ENCODE results near the gene KLHL17.
"Not testable (repeated sequence)": the region's sequence is repeated elsewhere in the genome, so short reads cannot be mapped to it uniquely, and the experiment has no call there.

The KLHL17 gene

DNA sequence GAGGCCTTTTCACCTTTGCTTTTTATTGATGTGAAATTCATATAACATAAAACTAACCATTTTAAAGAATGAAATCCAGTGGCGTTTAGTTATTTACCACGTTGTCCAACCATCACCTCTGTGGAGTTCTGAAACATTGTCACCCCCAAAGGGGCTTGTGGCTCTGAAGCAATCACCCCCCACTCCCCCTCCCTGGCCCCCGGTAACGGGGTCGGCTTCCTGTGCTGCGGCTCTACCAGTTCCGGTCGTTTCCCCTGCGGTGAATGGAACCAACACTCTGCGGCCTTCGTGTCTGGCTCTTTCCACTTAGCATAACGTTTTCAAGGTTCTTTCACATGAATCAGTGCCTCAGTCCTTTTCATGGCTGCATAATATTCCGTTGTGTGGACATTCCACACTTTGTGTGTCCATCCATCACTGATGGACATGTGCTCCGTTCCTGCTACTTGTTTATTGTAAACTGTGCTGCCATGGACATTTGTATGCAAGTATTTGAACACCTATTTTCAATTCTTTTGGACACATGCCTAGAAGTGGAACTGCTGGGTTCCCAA, 51.1 kb downstream of the KLHL17 start:
- Histone ChIP-seq H4K20me1 (ENCODE audit: insufficient read depth) (no peaks in the 10 kb centered on the region), H3K79me2 (ENCODE audit: insufficient read depth, low read depth) (no peaks in the 10 kb centered on the region), H3K4me2 (no peak overlapping the region), H3K9ac (no peak overlapping the region), H3K36me3 (ENCODE audit: insufficient read depth) (no peaks in the 10 kb centered on the region), H3K27me3 (ENCODE audit: insufficient read depth, low read depth) (peaks cover 50% of the 10 kb centered on the region), H2AFZ (ENCODE audit: low read depth) (no peak overlapping the region), H3K27ac (no peak overlapping the region), H3K4me3 (IDR thresholded peaks at IDR 0.05; ENCODE audit: insufficient read depth, low read depth, low read length) (no peak overlapping the region), H3K4me1 (ENCODE audit: low read depth, poor library complexity, severe bottlenecking) (peaks cover 16% of the 10 kb centered on the region)
- TF ChIP-seq, protein P1, sequence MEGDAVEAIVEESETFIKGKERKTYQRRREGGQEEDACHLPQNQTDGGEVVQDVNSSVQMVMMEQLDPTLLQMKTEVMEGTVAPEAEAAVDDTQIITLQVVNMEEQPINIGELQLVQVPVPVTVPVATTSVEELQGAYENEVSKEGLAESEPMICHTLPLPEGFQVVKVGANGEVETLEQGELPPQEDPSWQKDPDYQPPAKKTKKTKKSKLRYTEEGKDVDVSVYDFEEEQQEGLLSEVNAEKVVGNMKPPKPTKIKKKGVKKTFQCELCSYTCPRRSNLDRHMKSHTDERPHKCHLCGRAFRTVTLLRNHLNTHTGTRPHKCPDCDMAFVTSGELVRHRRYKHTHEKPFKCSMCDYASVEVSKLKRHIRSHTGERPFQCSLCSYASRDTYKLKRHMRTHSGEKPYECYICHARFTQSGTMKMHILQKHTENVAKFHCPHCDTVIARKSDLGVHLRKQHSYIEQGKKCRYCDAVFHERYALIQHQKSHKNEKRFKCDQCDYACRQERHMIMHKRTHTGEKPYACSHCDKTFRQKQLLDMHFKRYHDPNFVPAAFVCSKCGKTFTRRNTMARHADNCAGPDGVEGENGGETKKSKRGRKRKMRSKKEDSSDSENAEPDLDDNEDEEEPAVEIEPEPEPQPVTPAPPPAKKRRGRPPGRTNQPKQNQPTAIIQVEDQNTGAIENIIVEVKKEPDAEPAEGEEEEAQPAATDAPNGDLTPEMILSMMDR (conservative IDR thresholded peaks at IDR 0.05; ENCODE audit: low read depth, low read length) = no peak

DNA sequence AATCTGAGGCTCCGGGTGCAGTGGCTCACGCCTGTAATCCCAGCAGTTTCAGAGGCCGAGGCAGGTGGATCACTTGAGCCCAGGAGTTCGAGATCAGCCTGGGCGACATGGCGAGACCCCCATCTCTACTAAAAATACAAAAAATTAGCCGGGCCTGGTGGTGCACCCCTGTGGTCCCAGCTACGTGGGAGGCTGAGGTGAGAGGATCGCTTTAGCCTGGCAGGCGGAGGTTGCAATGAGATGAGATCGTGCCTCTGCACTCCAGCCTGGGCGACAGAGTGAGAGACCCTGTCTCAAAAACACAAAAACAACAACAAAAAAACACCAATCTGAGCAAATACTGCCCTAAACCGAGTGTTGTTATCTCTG, 52.3 kb downstream of the KLHL17 start:
- H2AFZ ChIP-seq (ENCODE audit: low read depth) = peak overlapping the region; percentile 91
- H3K27ac ChIP-seq = peak overlapping the region; percentile 35; the same call in 1 of the 2 replicates
- H3K4me3 ChIP-seq (IDR thresholded peaks at IDR 0.05; ENCODE audit: insufficient read depth, low read depth, low read length) = peak overlapping the region; percentile 87
- peaks cover 39% of the 10 kb centered on the region for H3K27me3 ChIP-seq (ENCODE audit: insufficient read depth, low read depth)
- peaks cover 15% of the 10 kb centered on the region for H3K4me1 ChIP-seq (ENCODE audit: low read depth, poor library complexity, severe bottlenecking)
- H4K20me1 ChIP-seq (ENCODE audit: insufficient read depth); H3K79me2 ChIP-seq (ENCODE audit: insufficient read depth, low read depth); H3K36me3 ChIP-seq (ENCODE audit: insufficient read depth): not testable (repeated sequence)
- peak overlapping the region; percentile 64 for H3K9ac ChIP-seq
- H3K4me2 ChIP-seq = peak overlapping the region; percentile 90

DNA sequence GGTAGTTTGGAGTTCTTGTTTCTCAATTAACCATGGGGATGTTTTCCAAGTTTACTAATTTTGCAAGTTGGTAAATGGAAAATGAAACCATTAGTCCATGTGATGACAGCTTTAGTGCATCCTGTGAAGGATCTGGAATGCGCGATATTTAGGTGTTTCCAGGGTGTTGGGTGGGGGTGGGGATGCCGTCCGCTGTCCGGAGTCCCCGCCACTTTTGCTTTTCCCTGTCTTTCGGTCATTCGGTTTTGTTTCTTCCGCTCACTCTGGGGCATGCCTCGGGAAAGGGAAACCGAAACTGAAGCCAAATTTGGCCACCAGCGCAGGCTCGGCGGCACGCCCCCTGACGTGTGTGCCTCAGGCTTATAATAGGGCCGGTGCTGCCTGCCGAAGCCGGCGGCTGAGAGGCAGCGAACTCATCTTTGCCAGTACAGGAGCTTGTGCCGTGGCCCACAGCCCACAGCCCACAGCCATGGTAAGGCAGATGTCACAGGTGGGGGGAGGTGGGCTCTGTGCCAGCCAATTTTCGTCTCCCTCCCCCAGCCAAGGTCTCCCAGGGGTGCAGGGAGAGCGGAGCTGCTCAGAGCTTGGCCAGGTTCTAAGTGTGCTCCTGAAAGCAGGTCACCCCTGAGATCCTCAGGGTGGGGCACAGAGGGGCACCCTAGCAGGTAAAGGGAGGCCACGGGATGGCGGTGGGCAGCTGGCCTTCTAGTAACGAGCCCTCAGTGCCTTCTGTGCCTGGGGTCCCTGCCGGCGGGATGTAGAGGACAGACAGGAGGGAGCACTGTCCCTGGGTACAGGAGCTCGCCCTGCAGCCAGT, 52.9 kb downstream of the KLHL17 start, which contains the start of gene ISG15:
TSS of gene ISG15 (plus strand) at position 393 of the 817 bp plus-strand sequence. CDS start at position 470, 77 bp downstream.
- peak within 1 kb of the TSS; percentile 90 for H3K4me2 ChIP-seq
- H3K9ac ChIP-seq = peak within 1 kb of the TSS; percentile 64
- H3K27me3 ChIP-seq (ENCODE audit: insufficient read depth, low read depth) = peaks cover 34% of the 10 kb centered on the region
- H3K36me3 ChIP-seq (ENCODE audit: insufficient read depth) = no peaks in the 10 kb centered on the region
- TF ChIP-seq, protein P1 (conservative IDR thresholded peaks at IDR 0.05; ENCODE audit: low read depth, low read length) = 0 out of 2 replicates have a peak, but pooled peaks have one; percentile 14
- peak within 1 kb of the TSS; percentile 35; the same call in 1 of the 2 replicates for H3K27ac ChIP-seq
- no peaks in the 10 kb centered on the region for H4K20me1 ChIP-seq (ENCODE audit: insufficient read depth)
- peak within 1 kb of the TSS; percentile 91 for H2AFZ ChIP-seq (ENCODE audit: low read depth)
- H3K79me2 ChIP-seq (ENCODE audit: insufficient read depth, low read depth) = no peaks in the 10 kb centered on the region
- H3K4me1 ChIP-seq (ENCODE audit: low read depth, poor library complexity, severe bottlenecking) = peaks cover 15% of the 10 kb centered on the region
- H3K4me3 ChIP-seq (IDR thresholded peaks at IDR 0.05; ENCODE audit: insufficient read depth, low read depth, low read length) = peak within 1 kb of the TSS; percentile 87

DNA sequence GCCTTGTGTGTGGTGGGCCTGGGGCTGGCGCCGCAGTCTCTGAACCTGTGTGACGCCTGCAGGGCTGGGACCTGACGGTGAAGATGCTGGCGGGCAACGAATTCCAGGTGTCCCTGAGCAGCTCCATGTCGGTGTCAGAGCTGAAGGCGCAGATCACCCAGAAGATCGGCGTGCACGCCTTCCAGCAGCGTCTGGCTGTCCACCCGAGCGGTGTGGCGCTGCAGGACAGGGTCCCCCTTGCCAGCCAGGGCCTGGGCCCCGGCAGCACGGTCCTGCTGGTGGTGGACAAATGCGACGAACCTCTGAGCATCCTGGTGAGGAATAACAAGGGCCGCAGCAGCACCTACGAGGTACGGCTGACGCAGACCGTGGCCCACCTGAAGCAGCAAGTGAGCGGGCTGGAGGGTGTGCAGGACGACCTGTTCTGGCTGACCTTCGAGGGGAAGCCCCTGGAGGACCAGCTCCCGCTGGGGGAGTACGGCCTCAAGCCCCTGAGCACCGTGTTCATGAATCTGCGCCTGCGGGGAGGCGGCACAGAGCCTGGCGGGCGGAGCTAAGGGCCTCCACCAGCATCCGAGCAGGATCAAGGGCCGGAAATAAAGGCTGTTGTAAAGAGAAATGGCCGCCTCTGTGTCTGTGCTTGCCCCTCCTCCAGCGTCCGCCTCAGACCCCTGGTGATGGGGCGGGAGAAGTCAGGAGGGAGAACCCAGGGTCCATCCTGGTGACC, 53.7 kb downstream of the KLHL17 start:
- H3K79me2 ChIP-seq (ENCODE audit: insufficient read depth, low read depth) = no peaks in the 10 kb centered on the region
- peak overlapping the region; percentile 90 for H3K4me2 ChIP-seq
- peaks cover 19% of the 10 kb centered on the region for H3K4me1 ChIP-seq (ENCODE audit: low read depth, poor library complexity, severe bottlenecking)
- no peaks in the 10 kb centered on the region for H3K36me3 ChIP-seq (ENCODE audit: insufficient read depth)
- H3K27me3 ChIP-seq (ENCODE audit: insufficient read depth, low read depth) = peaks cover 26% of the 10 kb centered on the region
- no peak overlapping the region for H3K4me3 ChIP-seq (IDR thresholded peaks at IDR 0.05; ENCODE audit: insufficient read depth, low read depth, low read length)
- H4K20me1 ChIP-seq (ENCODE audit: insufficient read depth) = no peaks in the 10 kb centered on the region
- peak overlapping the region; percentile 91 for H2AFZ ChIP-seq (ENCODE audit: low read depth)
- peak overlapping the region; percentile 35; the same call in 1 of the 2 replicates for H3K27ac ChIP-seq
- peak overlapping the region; percentile 64; the same call in 1 of the 2 replicates for H3K9ac ChIP-seq
- TF ChIP-seq, protein P1 (conservative IDR thresholded peaks at IDR 0.05; ENCODE audit: low read depth, low read length) = no peak

Measured in KMS-11 (cell line).